ENCODE data around the gene CEP170B.
"Not testable (repeated sequence)": the region's sequence is repeated elsewhere in the genome, so short reads cannot be mapped to it uniquely, and the experiment has no call there.

The CEP170B gene

GRCh38 chr14:104827177-104828055 is 37.7 kb upstream of the CEP170B start:
- H3K4me3 ChIP-seq (ENCODE audit: low read length), result peak overlapping the region; percentile 41
- TF ChIP-seq, protein P1, sequence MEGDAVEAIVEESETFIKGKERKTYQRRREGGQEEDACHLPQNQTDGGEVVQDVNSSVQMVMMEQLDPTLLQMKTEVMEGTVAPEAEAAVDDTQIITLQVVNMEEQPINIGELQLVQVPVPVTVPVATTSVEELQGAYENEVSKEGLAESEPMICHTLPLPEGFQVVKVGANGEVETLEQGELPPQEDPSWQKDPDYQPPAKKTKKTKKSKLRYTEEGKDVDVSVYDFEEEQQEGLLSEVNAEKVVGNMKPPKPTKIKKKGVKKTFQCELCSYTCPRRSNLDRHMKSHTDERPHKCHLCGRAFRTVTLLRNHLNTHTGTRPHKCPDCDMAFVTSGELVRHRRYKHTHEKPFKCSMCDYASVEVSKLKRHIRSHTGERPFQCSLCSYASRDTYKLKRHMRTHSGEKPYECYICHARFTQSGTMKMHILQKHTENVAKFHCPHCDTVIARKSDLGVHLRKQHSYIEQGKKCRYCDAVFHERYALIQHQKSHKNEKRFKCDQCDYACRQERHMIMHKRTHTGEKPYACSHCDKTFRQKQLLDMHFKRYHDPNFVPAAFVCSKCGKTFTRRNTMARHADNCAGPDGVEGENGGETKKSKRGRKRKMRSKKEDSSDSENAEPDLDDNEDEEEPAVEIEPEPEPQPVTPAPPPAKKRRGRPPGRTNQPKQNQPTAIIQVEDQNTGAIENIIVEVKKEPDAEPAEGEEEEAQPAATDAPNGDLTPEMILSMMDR (conservative IDR thresholded peaks at IDR 0.05; ENCODE audit: low read depth, low read length), result peak; percentile 62
- DNase-seq (ENCODE audit: low read depth), result no peak

GRCh38 chr14:104830781-104831180 is 34.3 kb upstream of the CEP170B start:
- DNase-seq (ENCODE audit: low read depth), result no peak
- TF ChIP-seq, protein P1 (conservative IDR thresholded peaks at IDR 0.05; ENCODE audit: low read depth, low read length), result no peak
- no peak overlapping the region for H3K4me3 ChIP-seq (ENCODE audit: low read length)

DNA sequence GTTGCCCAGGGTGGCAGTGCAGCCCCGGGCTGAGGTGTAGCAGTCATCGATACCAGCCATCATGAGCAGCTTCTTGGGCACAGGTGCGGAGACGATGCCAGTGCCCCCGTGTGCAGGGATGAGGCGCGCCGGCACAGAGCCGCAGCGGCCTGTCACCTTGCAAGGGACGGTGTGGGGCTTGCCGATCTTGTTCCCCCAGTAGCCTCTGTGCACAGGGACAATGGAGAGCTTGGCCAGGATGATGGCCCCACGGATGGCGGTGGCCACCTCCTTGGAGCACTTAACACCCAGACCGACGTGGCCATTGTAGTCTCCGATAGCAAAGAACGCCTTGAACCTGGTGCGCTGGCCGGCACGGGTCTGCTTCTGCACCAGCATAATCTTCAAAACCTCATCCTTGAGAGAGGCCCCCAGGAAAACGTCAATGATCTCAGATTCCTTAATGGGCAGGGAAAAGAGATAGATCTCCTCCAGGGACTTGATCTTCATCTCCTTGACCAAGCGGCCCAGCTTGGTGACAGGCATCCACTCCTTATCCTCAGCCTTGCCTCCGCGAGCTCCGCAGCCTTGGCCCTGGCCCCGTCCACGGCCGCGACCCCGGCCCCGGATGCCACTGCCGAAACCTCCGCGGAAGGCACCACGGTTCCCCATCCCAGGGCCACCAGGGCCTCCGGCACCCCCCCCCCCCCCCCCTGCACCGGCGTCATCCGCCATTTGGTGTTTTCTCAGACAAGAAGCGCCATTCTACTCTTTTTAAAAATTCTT is 28.7 kb upstream of the CEP170B start:
- not testable (repeated sequence) for H3K4me3 ChIP-seq (ENCODE audit: low read length); DNase-seq (ENCODE audit: low read depth)

- no peak overlapping the region for H3K4me3 ChIP-seq (ENCODE audit: low read length)
- DNase-seq (ENCODE audit: low read depth), result no peak
- TF ChIP-seq, protein P1 (conservative IDR thresholded peaks at IDR 0.05; ENCODE audit: low read depth, low read length), result no peak
Measured at GRCh38 chr14:104841730-104842129, 23.3 kb upstream of the CEP170B start.

DNA sequence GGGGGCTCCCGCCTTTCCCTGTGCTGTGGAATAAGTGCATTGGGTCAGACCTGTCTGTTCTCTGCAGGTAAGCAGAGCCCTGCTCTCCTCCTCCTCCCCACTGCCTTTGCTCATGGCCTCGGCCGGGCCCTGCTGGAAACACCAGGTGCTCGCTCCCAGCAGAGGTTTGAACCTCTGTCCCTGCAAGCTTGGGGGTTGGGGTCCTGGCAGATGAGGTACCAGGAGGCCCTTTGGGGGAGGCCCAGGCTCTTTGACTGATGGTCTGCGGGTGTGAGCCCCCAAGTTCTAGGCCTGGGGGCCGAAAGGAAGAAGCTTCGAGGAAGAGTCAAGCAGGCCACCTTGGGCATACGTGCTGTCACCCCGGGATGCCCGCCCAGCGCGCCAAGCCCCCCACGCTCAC is 22.1 kb upstream of the CEP170B start:
- no peak overlapping the region for H3K4me3 ChIP-seq (ENCODE audit: low read length)
- no peak for DNase-seq (ENCODE audit: low read depth)
- TF ChIP-seq, protein P1 (conservative IDR thresholded peaks at IDR 0.05; ENCODE audit: low read depth, low read length), result no peak

DNA sequence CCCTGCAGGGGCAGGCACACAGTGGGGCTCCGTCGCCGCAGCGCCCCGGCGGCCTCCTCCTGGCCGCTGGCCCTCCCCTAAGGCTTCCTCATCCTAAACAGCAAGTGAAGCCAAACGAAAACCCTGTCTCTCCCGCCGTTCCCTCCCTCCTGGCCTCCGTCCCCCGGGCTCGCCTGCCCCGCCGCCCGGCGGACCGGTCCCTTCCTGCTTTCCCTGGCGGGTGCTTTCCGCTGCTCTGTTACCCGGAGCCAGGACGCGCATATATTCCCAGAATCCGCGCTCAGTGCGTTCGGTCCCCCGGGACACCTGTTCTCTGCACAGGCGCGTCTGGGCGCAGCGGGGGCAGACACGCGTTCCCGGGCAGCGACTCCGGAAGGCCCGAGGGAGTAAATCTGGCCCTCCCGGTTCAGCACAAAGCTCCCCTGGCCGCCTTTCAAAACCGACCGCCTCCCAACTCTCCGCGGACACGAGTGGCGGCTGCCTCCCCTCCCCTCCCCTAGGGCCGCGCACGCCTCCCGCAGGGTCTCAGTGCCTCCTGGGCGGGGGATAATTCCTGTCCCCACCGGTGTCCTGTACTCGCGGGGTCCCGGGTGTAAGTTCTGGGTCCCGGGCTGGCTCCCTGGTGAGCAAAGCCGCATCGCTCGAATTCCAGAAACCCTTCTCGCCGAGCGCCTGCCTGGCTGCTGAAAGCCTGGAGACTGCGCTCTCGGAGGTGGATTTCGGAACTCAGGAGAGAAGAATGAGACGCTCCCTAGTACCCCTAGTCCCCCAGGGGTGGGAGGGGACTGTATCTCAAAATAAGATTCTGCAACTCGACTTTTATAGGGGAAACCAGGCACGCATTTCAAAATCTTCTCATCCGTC is 21.4 kb upstream of the CEP170B start:
- H3K4me3 ChIP-seq (ENCODE audit: low read length), result peak overlapping the region; percentile 29
- DNase-seq (ENCODE audit: low read depth), result no peak
- TF ChIP-seq, protein P1 (conservative IDR thresholded peaks at IDR 0.05; ENCODE audit: low read depth, low read length), result no peak

Data from retinal pigment epithelial cell (primary cell).